ENCODE measurements around the gene SLC6A16. TPM values are rescaled to one million over a fixed set of nuclear protein-coding genes. Genes with fewer than 3 reads are reported as not detected.

The SLC6A16 gene
- total RNA-seq, 1 experiment from 2014 or later: not detected

- TF ChIP-seq, protein P1, sequence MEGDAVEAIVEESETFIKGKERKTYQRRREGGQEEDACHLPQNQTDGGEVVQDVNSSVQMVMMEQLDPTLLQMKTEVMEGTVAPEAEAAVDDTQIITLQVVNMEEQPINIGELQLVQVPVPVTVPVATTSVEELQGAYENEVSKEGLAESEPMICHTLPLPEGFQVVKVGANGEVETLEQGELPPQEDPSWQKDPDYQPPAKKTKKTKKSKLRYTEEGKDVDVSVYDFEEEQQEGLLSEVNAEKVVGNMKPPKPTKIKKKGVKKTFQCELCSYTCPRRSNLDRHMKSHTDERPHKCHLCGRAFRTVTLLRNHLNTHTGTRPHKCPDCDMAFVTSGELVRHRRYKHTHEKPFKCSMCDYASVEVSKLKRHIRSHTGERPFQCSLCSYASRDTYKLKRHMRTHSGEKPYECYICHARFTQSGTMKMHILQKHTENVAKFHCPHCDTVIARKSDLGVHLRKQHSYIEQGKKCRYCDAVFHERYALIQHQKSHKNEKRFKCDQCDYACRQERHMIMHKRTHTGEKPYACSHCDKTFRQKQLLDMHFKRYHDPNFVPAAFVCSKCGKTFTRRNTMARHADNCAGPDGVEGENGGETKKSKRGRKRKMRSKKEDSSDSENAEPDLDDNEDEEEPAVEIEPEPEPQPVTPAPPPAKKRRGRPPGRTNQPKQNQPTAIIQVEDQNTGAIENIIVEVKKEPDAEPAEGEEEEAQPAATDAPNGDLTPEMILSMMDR (IDR thresholded peaks at IDR 0.05; ENCODE audit: unreplicated experiment): no peak
- ChIA-PET POLR2A (interaction anchor here (0.5 to 1.6 kb wide), 4 partner anchors 14 to 506 kb away, joined by 3 to 5 read pairs (median 4); no protein-coding TSS in a partner anchor), CTCF (no interaction called here)
- no peaks in the 10 kb centered on the region for H3K4me1 Mint-ChIP-seq (ENCODE audit: insufficient read depth, unreplicated experiment)
- H3K36me3 Mint-ChIP-seq (ENCODE audit: insufficient read depth, unreplicated experiment): no peaks in the 10 kb centered on the region
- DNase-seq (ENCODE audit: unreplicated experiment): peak; percentile 59
- H3K27ac Mint-ChIP-seq (ENCODE audit: low read depth, unreplicated experiment): peak within 1 kb of the TSS; percentile 59
- H3K9me3 Mint-ChIP-seq (ENCODE audit: unreplicated experiment): no peaks in the 10 kb centered on the region
- no peaks in the 10 kb centered on the region for H3K27me3 Mint-ChIP-seq (ENCODE audit: insufficient read depth, unreplicated experiment)
- no TSS peak for BruUV-seq (replicated peaks)
- H3K4me3 Mint-ChIP-seq (ENCODE audit: unreplicated experiment): no peak within 1 kb of the TSS
- intact Hi-C loops (cut with micrococcal nuclease): no loop called here
Observed at GRCh38 chr19:49362048-49362928, 37.3 kb upstream of the SLC6A16 start, which contains the start of gene TEAD2. TSS of gene TEAD2 (minus strand) at chr19:49362416. CDS start at chr19:49360075, 2,341 bp downstream.

- BruUV-seq (replicated peaks): no TSS peak
- intact Hi-C loops (cut with micrococcal nuclease): no loop called here
Observed at GRCh38 chr19:49361438-49362047, 36.6 kb upstream of the SLC6A16 start.

DNA sequence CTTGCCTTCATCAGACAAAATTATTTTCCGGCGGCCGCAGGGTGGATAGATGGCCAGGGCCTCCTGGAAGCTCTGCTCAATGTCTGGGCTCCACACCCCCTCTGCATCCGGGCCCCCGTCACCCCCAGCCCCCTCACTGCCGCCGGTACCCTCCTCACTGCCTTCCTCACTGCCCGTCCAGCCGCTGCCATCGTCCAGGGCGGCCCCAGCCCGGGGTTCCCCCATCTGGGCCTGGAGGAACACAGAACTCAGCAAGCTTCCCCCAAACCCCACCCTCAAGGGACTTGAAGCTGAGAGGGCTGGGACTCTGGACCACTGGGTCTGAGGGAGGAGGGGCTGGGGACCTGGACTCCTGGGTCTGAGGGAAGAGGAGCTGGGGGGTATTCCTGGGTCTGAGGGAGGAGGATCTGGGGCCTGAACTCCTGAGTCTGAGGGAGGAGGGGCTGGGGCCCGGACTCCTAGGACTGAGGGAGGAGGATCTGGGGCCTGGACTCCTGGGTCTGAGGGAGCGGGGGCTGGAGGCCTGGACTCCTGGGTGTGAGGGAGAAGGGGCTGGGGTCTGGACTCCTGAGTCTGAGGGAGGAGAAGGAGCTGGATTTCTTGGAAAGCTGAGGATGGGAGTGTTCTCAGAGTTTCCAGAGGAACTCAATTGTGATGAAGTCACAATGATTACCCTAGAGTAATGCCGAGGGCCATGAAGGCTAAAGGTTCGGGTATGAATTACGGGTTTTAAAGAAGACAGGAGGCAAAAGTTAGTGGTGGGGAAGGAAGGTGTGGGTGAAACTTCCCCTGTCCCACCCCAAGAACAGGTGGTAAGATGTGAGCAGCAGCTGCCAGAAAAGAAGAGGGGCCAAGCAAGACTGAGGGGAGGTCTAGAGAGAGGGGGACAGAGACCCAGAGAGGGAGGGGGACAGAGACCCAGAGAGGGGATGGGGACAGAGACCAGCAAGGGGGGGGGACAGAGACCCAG is 35.1 kb upstream of the SLC6A16 start:
- no peak overlapping the region for H3K4me3 Mint-ChIP-seq (ENCODE audit: unreplicated experiment)
- H3K36me3 Mint-ChIP-seq (ENCODE audit: insufficient read depth, unreplicated experiment): no peaks in the 10 kb centered on the region
- DNase-seq (ENCODE audit: unreplicated experiment): no peak
- TF ChIP-seq, protein P1 (IDR thresholded peaks at IDR 0.05; ENCODE audit: unreplicated experiment): no peak
- H3K4me1 Mint-ChIP-seq (ENCODE audit: insufficient read depth, unreplicated experiment): no peaks in the 10 kb centered on the region
- H3K27me3 Mint-ChIP-seq (ENCODE audit: insufficient read depth, unreplicated experiment): no peaks in the 10 kb centered on the region
- POLR2A ChIA-PET: interaction anchor here (0.5 to 0.8 kb wide), 3 partner anchors 32 to 119 kb away, joined by 3 read pairs; no protein-coding TSS in a partner anchor
- no peaks in the 10 kb centered on the region for H3K9me3 Mint-ChIP-seq (ENCODE audit: unreplicated experiment)
- H3K27ac Mint-ChIP-seq (ENCODE audit: low read depth, unreplicated experiment): no peak overlapping the region
- CTCF ChIA-PET: interaction anchor here (0.7 kb wide), 1 partner anchor 133 kb away, joined by 3 read pairs; no protein-coding TSS in a partner anchor
- intact Hi-C loops (cut with micrococcal nuclease): no loop called here
- BruUV-seq (replicated peaks): no TSS peak

More at GRCh38 chr19:49361438-49362047, 36.6 kb upstream of the SLC6A16 start:
- TF ChIP-seq, protein P1 (IDR thresholded peaks at IDR 0.05; ENCODE audit: unreplicated experiment): no peak
- no peaks in the 10 kb centered on the region for H3K27me3 Mint-ChIP-seq (ENCODE audit: insufficient read depth, unreplicated experiment)
- POLR2A ChIA-PET: interaction anchor here (0.5 kb wide), 1 partner anchor 506 kb away, joined by 3 read pairs; no protein-coding TSS in a partner anchor
- H3K9me3 Mint-ChIP-seq (ENCODE audit: unreplicated experiment): no peaks in the 10 kb centered on the region
- peak overlapping the region; percentile 59 for H3K27ac Mint-ChIP-seq (ENCODE audit: low read depth, unreplicated experiment)
- no peaks in the 10 kb centered on the region for H3K4me1 Mint-ChIP-seq (ENCODE audit: insufficient read depth, unreplicated experiment)
- DNase-seq (ENCODE audit: unreplicated experiment): peak; percentile 68
- H3K4me3 Mint-ChIP-seq (ENCODE audit: unreplicated experiment): no peak overlapping the region
- H3K36me3 Mint-ChIP-seq (ENCODE audit: insufficient read depth, unreplicated experiment): no peaks in the 10 kb centered on the region
- CTCF ChIA-PET: no interaction called here
